Heart left ventricle (tissue), 16 donors: Measurements from ENCODE around the gene COLEC11. TPM values are rescaled to one million over a fixed set of nuclear protein-coding genes. Genes with fewer than 3 reads are reported as not detected.

Experiments
- ATAC-seq, 4 donors: fragments of 200-7000 bp; cut with Tn5 transposase; one replicate each; pipeline ENCODE4 v1.9.1; 2020 to 2022; ENCODE audit warnings: moderate library complexity in 4 of 4, mild to moderate bottlenecking in 3 of 4, moderate number of reproducible peaks in 1 of 4
- DNase-seq, 5 donors: peaks; one replicate each; pipeline ENCODE4 v3.0.0-alpha.2; 2020
- H3K27ac ChIP-seq, 12 donors: fragments of 200-600 bp; sonication (generic) in 4 of 12; one replicate each; pipeline versions ENCODE4 v1.5.0 to v1.8.0; 2016 to 2022; ENCODE audit warnings: mild to moderate bottlenecking in 2 of 12
- H3K27me3 ChIP-seq, 9 donors: fragments of 200-600 bp; sonication (generic) in 2 of 9; one replicate each; pipeline versions ENCODE4 v1.5.1 to v1.8.0; 2016 to 2022; ENCODE audit warnings: mild to moderate bottlenecking in 3 of 9
- H3K36me3 ChIP-seq, 9 donors: fragments of 200-600 bp; sonication (generic) in 2 of 9; one replicate each; pipeline versions ENCODE4 v1.5.0 to v1.8.0; 2018 to 2022; ENCODE audit warnings: mild to moderate bottlenecking in 2 of 9
- H3K4me1 ChIP-seq, 12 donors: fragments of 200-600 bp; sonication (generic) in 4 of 12; one replicate each; pipeline versions ENCODE4 v1.5.0 to v1.8.0; 2016 to 2022; ENCODE audit warnings: mild to moderate bottlenecking in 3 of 12
- H3K4me3 ChIP-seq, 12 donors: fragments of 200-600 bp; sonication (generic) in 4 of 12; one replicate each; pipeline versions ENCODE4 v1.5.0 to v1.8.0; 2017 to 2022; ENCODE audit warnings: mild to moderate bottlenecking in 9 of 12, moderate library complexity in 4 of 12
- H3K9me3 ChIP-seq, 12 donors: fragments of 200-600 bp; sonication (generic) in 4 of 12; one replicate each; pipeline versions ENCODE4 v1.5.0 to v1.8.0; 2016 to 2022; ENCODE audit warnings: mild to moderate bottlenecking in 1 of 12
- CTCF ChIP-seq, 12 donors: fragments of 200-600 bp; sonication (generic) in 4 of 12; IDR thresholded peaks; one replicate each; pipeline versions ENCODE4 v1.5.0 to v1.8.0; 2018 to 2022; ENCODE audit warnings: antibody characterized with exemption in 12 of 12, mild to moderate bottlenecking in 5 of 12
- POLR2A ChIP-seq, 2 donors: fragments of 450-650 bp; IDR thresholded peaks; one replicate each; pipeline ENCODE4 v1.6.1; 2017; ENCODE audit warnings: antibody characterized with exemption in 2 of 2, mild to moderate bottlenecking in 2 of 2, moderate library complexity in 2 of 2
- WGBS, 4 donors: extraction: QIAGEN DNeasy Blood & Tissue Kit in 2 of 4; methylation state at CpG; one replicate each; pipeline versions ENCODE4 v1.1.5 to v1.1.7; 2013 to 2018; 5-methylcytosine and 5-hydroxymethylcytosine counted together
- intact Hi-C, 10 donors: fragments of 100-400 bp; cut with DNase I; formaldehyde crosslinking; loops; one replicate each; pipeline versions ENCODE4 v1.11.1 to v1.14.2; 2022
- polyA plus RNA-seq, 2 donors: library from polyadenylated mRNA; stranded (reverse); fragments of 200-250 nt; gene quantifications; one replicate each; pipeline ENCODE4 v1.2.3, GENCODE V29; 2013
- total RNA-seq, 9 donors: library from RNA; depleted of rRNA in 2 of 9; stranded (reverse); fragments of >200 nt in 2 of 9; fragmentation: NEBNext Ultra II Directional in 3 of 9; extraction: Animal tissue kit (Norgen Biotek cat#: 25700) in 3 of 9; gene quantifications; one replicate each; pipeline versions ENCODE4 v1.1.0 to v1.2.4, GENCODE V29; 2016 to 2023
- donor health status: ischemic (EF 13 %, LVEDD 7.1; RV severe dilation, severe dysfunction).
- donor health status: healthy with polysubstance abuse.
- donor health status: DM: no; HTN: yes; CAD: no.
- donor health status: DM: no; HTN: no; CAD: no.
- donor health status: ischemic (EF 25% LVEDD 6.9; RV normal size, moderate dysfunction).
- donor health status: ischemic (EF 25% LVEDD 5.7; RV mildly dilated, moderate dysfunction).
- donor health status: healthy.
- donor health status: DM: yes; HTN: yes; CAD: no.
- donor health status: ischemic (EF 35%, LVEDD 5.7; RV mildly dilated, moderate dysfunction).
- donor health status: nonischemic (EF 11% LVEDD 7.7; RV severe dilation, severe dysfunction).
- donor health status: DM: yes; HTN: yes; CAD: no.
- donor health status: PGD.
- donor health status: ischemic (EF 29% LVEDD 5.4; RV normal size, mild dysfunction).
- donor health status: nonischemic (EF 23%, LVEDD 6.1; RV moderate dilation, normal function).

Gene COLEC11
- total and polyA plus RNA-seq, 11 donors = 2.3 to 12.5 (median 3.1) TPM

DNA sequence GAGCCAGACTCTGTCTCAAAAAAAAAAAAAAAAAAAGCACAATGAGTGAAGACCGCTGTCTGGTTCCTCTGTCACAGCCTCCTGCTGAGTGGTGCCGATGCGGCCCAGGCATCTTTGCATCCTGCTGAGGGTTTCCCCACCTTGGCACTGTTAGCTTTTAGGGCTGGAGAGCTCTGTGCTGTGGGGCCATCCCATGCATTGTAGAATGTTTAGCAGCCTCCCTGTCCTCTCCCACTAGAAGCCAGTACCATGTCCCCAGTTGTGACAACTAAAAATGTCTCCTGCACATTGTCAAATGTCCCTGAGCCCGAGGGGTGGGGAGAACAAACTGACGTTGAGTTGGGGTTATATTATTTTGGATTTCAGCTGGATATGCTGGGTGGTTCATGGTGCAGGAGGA lies 7.9 kb upstream of the COLEC11 start:
- Histone ChIP-seq H3K9me3 (no peaks in the 10 kb centered on the region), H3K27me3 (no peaks in the 10 kb centered on the region), H3K4me1 (peaks cover 0 to 20% (median 13%) of the 10 kb centered on the region in 12 donors), H3K27ac (no peak overlapping the region), H3K4me3 (no peak overlapping the region), H3K36me3 (peaks cover 0 to 27% (median 10%) of the 10 kb centered on the region in 9 donors)
- ATAC-seq (no peak), DNase-seq (no peak)
- TF ChIP-seq POLR2A (IDR thresholded peaks at IDR 0.05) (no peak), CTCF (IDR thresholded peaks at IDR 0.05) (no peak)
- WGBS, 4 donors = 61 to 69% (median 65%) methylated on average over 5 of the region's 5 CpGs
- intact Hi-C loops = no loop called here

GRCh38 chr2:3587432-3587831 lies 7.5 kb upstream of the COLEC11 start:
- TF ChIP-seq POLR2A (IDR thresholded peaks at IDR 0.05) (no peak), CTCF (IDR thresholded peaks at IDR 0.05) (no peak)
- DNase-seq = no peak
- intact Hi-C loops = no loop called here
- peak overlapping the region in 1 of 12 donors; percentile 9 for H3K27ac ChIP-seq
- no peak overlapping the region for H3K4me3 ChIP-seq
- peaks cover 0 to 20% (median 13%) of the 10 kb centered on the region in 12 donors for H3K4me1 ChIP-seq
- 73 to 78% (median 76%) methylated on average over 6 of the region's 6 CpGs for WGBS, 4 donors
- no peaks in the 10 kb centered on the region for H3K27me3 ChIP-seq
- no peaks in the 10 kb centered on the region for H3K9me3 ChIP-seq
- ATAC-seq = no peak
- peaks cover 0 to 23% (median 6%) of the 10 kb centered on the region in 9 donors for H3K36me3 ChIP-seq

- TF ChIP-seq CTCF (IDR thresholded peaks at IDR 0.05) (no peak), POLR2A (IDR thresholded peaks at IDR 0.05) (no peak)
- peaks cover 0 to 16% (median 1%) of the 10 kb centered on the region in 9 donors for H3K36me3 ChIP-seq
- 85 to 92% (median 89%) methylated on average over 7 of the region's 7 CpGs for WGBS, 4 donors
- DNase-seq (no peak), ATAC-seq (no peak)
- H3K9me3 ChIP-seq = no peaks in the 10 kb centered on the region
- intact Hi-C loops = no loop called here
- no peaks in the 10 kb centered on the region for H3K27me3 ChIP-seq
- peaks cover 0 to 20% (median 13%) of the 10 kb centered on the region in 12 donors for H3K4me1 ChIP-seq
- H3K27ac ChIP-seq = no peak overlapping the region
- H3K4me3 ChIP-seq = no peak overlapping the region
These were observed 6.8 kb upstream of the COLEC11 start for GRCh38 chr2:3588084-3588483.

GRCh38 chr2:3589086-3589485 lies 5.8 kb upstream of the COLEC11 start:
- no peaks in the 10 kb centered on the region for H3K27me3 ChIP-seq
- H3K4me1 ChIP-seq = peaks cover 0 to 20% (median 11%) of the 10 kb centered on the region in 12 donors
- no peak overlapping the region for H3K4me3 ChIP-seq
- ATAC-seq = no peak
- intact Hi-C loops = no loop called here
- 88 to 95% (median 92%) methylated on average over 11 of the region's 11 CpGs for WGBS, 4 donors
- peaks cover 0 to 6% (median 0%) of the 10 kb centered on the region in 9 donors for H3K36me3 ChIP-seq
- no peak overlapping the region for H3K27ac ChIP-seq
- no peak for DNase-seq
- H3K9me3 ChIP-seq = no peaks in the 10 kb centered on the region
- TF ChIP-seq POLR2A (IDR thresholded peaks at IDR 0.05) (no peak), CTCF (IDR thresholded peaks at IDR 0.05) (no peak)
